Measurements from ENCODE around the gene SKA2.

Gene SKA2

DNA sequence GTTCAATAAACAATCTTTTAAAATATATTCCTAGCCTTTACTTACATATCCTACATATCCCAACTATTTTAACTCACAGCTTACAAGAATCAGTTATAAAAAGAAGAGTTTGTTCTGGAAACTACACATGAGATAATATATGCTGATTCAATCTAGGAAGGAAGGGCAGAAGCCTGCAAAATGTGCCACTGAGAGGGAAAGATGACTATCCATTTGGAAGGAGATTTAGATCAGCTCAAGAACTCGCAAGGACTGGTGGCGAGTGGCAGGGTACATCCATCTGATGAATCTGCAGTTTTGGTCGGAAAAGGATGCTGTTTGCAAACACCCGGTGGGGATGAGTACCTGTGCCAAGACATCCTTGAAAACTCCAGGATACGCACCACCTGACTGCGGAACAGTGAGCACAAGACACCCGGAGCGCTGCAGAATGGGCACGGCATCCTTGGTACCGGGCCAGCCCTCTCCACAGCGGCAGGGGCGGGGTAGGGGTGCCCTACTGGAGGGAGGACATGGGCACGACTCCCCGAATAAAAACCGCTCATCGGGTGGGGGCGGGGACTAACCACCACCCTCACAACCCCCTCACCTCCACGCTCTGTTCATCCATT lies 49.0 kb downstream of the SKA2 start:
- TF ChIP-seq TEAD4 (IDR thresholded peaks at IDR 0.05) (0 out of 2 replicates have a peak, but pooled peaks have one; percentile 11), NFIC (IDR thresholded peaks at IDR 0.05) (peak; percentile 69), TAF1 (IDR thresholded peaks at IDR 0.05; ENCODE audit: low read depth) (no peak), YY1 (IDR thresholded peaks at IDR 0.05; ENCODE audit: low read depth) (no peak)
- TF ChIP-seq, protein P1, sequence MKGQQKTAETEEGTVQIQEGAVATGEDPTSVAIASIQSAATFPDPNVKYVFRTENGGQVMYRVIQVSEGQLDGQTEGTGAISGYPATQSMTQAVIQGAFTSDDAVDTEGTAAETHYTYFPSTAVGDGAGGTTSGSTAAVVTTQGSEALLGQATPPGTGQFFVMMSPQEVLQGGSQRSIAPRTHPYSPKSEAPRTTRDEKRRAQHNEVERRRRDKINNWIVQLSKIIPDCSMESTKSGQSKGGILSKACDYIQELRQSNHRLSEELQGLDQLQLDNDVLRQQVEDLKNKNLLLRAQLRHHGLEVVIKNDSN (IDR thresholded peaks at IDR 0.05): peak; percentile 49

GRCh38 chr17:59101178-59101577 lies 53.8 kb downstream of the SKA2 start:
- TF ChIP-seq, protein P1 (IDR thresholded peaks at IDR 0.05): no peak
- TF ChIP-seq TEAD4 (IDR thresholded peaks at IDR 0.05): no peak

GRCh38 chr17:59097876-59098275 lies 57.1 kb downstream of the SKA2 start:
- TF ChIP-seq TEAD4 (IDR thresholded peaks at IDR 0.05): no peak
- TF ChIP-seq TCF12 (IDR thresholded peaks at IDR 0.05; ENCODE audit: low read depth): no peak
- TF ChIP-seq RAD21 (IDR thresholded peaks at IDR 0.05; ENCODE audit: low read depth): no peak
- TF ChIP-seq TAF1 (IDR thresholded peaks at IDR 0.05; ENCODE audit: low read depth): no peak
- no peak for TF ChIP-seq EP300 (IDR thresholded peaks at IDR 0.05; ENCODE audit: borderline replicate concordance)
- TF ChIP-seq, protein P2, sequence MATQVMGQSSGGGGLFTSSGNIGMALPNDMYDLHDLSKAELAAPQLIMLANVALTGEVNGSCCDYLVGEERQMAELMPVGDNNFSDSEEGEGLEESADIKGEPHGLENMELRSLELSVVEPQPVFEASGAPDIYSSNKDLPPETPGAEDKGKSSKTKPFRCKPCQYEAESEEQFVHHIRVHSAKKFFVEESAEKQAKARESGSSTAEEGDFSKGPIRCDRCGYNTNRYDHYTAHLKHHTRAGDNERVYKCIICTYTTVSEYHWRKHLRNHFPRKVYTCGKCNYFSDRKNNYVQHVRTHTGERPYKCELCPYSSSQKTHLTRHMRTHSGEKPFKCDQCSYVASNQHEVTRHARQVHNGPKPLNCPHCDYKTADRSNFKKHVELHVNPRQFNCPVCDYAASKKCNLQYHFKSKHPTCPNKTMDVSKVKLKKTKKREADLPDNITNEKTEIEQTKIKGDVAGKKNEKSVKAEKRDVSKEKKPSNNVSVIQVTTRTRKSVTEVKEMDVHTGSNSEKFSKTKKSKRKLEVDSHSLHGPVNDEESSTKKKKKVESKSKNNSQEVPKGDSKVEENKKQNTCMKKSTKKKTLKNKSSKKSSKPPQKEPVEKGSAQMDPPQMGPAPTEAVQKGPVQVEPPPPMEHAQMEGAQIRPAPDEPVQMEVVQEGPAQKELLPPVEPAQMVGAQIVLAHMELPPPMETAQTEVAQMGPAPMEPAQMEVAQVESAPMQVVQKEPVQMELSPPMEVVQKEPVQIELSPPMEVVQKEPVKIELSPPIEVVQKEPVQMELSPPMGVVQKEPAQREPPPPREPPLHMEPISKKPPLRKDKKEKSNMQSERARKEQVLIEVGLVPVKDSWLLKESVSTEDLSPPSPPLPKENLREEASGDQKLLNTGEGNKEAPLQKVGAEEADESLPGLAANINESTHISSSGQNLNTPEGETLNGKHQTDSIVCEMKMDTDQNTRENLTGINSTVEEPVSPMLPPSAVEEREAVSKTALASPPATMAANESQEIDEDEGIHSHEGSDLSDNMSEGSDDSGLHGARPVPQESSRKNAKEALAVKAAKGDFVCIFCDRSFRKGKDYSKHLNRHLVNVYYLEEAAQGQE (IDR thresholded peaks at IDR 0.05; ENCODE audit: low read depth): no peak
- TF ChIP-seq CREB1 (IDR thresholded peaks at IDR 0.05; ENCODE audit: low read depth): no peak
- TF ChIP-seq ZBTB7A (IDR thresholded peaks at IDR 0.05; ENCODE audit: low read depth): no peak
- TF ChIP-seq CEBPB (IDR thresholded peaks at IDR 0.05): no peak
- no peak for TF ChIP-seq YY1 (IDR thresholded peaks at IDR 0.05; ENCODE audit: low read depth)
- TF ChIP-seq MAX (IDR thresholded peaks at IDR 0.05): no peak
- TF ChIP-seq NFIC (IDR thresholded peaks at IDR 0.05): no peak
- TF ChIP-seq, protein P1 (IDR thresholded peaks at IDR 0.05): no peak
- no peak for TF ChIP-seq EGR1 (IDR thresholded peaks at IDR 0.05)

GRCh38 chr17:59094861-59095530 lies 60.0 kb downstream of the SKA2 start:
- TF ChIP-seq, protein P2 (IDR thresholded peaks at IDR 0.05; ENCODE audit: low read depth): no peak
- TF ChIP-seq MAX (IDR thresholded peaks at IDR 0.05): no peak

DNA sequence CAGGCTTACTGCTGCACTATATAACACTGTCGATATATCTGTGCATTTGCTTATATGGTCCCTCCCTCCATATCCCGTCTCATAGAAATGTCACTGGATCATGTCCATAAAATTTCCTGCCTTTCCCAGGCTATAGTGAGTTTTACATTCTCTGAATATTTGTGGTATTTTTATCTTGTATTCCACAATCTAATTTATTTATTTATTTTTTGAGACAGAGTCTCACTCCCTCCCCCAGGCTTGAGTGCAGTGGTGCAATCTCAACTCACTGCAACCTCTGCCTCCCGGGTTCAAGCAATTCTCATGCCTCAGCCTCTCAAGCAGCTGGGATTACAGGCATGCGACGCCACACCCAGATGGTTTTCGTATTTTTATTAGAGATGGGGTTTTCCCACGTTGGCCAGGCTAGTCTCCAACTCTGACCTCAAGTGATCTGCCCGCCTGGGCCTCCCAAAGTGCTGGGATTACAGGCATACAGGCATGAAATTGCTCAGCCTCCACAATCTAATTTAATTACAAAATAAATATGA lies 61.2 kb downstream of the SKA2 start:
- no peak for TF ChIP-seq EGR1 (IDR thresholded peaks at IDR 0.05)
- no peak for TF ChIP-seq RAD21 (IDR thresholded peaks at IDR 0.05; ENCODE audit: low read depth)
- no peak for TF ChIP-seq NFIC (IDR thresholded peaks at IDR 0.05)
- TF ChIP-seq CEBPB (IDR thresholded peaks at IDR 0.05): no peak
- TF ChIP-seq ZBTB7A (IDR thresholded peaks at IDR 0.05; ENCODE audit: low read depth): no peak
- TF ChIP-seq, protein P1 (IDR thresholded peaks at IDR 0.05): no peak
- TF ChIP-seq TEAD4 (IDR thresholded peaks at IDR 0.05): no peak
- no peak for TF ChIP-seq CREB1 (IDR thresholded peaks at IDR 0.05; ENCODE audit: low read depth)
